Ectodermal cell (in vitro differentiated cells): Measurements from ENCODE around the gene STAC2.
"Not testable (repeated sequence)": the region's sequence is repeated elsewhere in the genome, so short reads cannot be mapped to it uniquely, and the experiment has no call there.

Experiments
- H3K27ac ChIP-seq: 2 replicates; pipeline ENCODE4 v1.7.0; 2013; ENCODE audit warnings: mild to moderate bottlenecking, low read depth, low read length; ENCODE audit not compliant: insufficient read depth, poor library complexity, severe bottlenecking
- H3K27me3 ChIP-seq: 2 replicates; pipeline ENCODE4 v1.7.0; 2013; ENCODE audit warnings: mild to moderate bottlenecking, low read length; ENCODE audit not compliant: insufficient read depth, control insufficient read depth, poor library complexity, severe bottlenecking
- H3K36me3 ChIP-seq: one replicate; pipeline ENCODE4 v1.7.0; 2013; ENCODE audit warnings: low read length; ENCODE audit not compliant: control insufficient read depth, insufficient read depth
- H3K4me1 ChIP-seq: one replicate; pipeline ENCODE4 v1.7.0; 2013; ENCODE audit warnings: low read length; ENCODE audit not compliant: control insufficient read depth, insufficient read depth
- H3K4me3 ChIP-seq: 2 replicates; pipeline ENCODE4 v1.7.0; 2013; ENCODE audit warnings: low read depth, low read length, control low read depth; ENCODE audit not compliant: insufficient read depth
- H3K9me3 ChIP-seq: 2 replicates; pipeline ENCODE4 v1.7.0; 2013; ENCODE audit warnings: mild to moderate bottlenecking, low read length, moderate library complexity; ENCODE audit not compliant: control insufficient read depth
- WGBS, 2 experiments: methylation state at CpG; one replicate each; pipeline ENCODE4 v1.1.7; 2013; ENCODE audit warnings: missing lambda C conversion rate in 2 of 2; 5-methylcytosine and 5-hydroxymethylcytosine counted together

Gene STAC2

DNA sequence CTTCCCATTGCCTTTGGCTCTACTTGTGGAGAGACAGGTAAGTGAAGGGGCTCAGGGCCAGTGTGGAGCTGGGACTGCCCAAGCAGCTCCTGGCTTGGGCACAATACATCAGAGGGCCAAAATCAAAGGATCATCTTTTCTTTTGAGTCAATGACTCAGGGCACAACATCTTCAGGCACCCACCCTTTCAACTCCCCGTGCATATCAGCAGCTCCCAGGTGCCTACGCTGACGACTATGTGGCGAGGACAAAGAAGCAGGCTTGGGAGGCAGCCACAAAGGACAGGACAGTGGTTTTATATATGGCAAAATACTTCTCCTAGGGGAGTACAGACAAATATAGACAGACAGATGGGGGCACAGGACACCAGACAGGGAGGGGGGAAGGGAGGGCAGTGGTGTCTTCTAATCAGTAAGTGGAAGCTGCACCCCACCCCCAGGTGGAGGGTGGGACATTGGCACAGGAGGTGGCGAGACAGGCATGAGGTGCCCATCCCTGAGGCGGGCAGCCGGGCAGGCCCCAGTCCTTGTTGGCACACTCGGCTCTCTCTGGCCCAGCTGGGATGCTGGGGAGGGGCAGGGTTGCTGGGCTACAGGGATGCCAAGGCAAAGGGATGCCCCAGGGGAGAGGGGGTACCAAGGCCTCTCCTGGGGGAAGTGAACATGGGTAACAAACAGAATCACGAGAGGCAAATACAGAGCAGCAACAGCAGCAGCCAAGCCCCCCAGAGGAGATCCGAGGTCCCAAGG, 52.0 kb downstream of the STAC2 start:
- no peaks in the 10 kb centered on the region for H3K27me3 ChIP-seq
- 81 to 88% methylated on average over 10 of the region's 10 CpGs for WGBS, 2 experiments

DNA sequence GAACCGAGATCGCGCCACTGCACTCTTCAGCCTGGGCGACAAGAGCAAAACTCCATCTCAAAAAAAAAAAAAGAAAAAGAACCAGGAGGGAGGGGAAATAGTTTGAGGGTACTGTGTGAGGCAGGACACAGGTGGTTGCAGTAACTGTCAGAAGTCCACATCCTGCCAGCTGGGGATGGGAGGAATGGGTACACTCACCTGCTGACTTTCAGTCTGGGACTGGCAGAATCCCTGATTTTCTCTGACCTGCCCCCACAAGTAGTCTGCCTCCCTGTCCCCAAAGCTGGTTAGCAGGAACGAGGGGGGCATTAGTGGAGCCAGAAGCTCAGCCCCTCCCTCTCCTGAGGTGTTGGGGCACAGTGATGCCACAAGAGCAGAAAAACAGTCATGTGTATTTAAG, 52.7 kb downstream of the STAC2 start:
- Histone ChIP-seq H3K9me3 (no peaks in the 10 kb centered on the region), H3K27me3 (no peaks in the 10 kb centered on the region), H3K27ac (no peak overlapping the region), H3K4me3 (no peak overlapping the region), H3K4me1 (peaks cover 3% of the 10 kb centered on the region), H3K36me3 (peaks cover 2% of the 10 kb centered on the region)
- WGBS, 2 experiments: 89 to 90% methylated on average over 5 of the region's 5 CpGs

More for the DNA sequence above, 52.0 kb downstream of the STAC2 start:
- no peaks in the 10 kb centered on the region for H3K9me3 ChIP-seq
- H3K27ac ChIP-seq: no peak overlapping the region
- peaks cover 3% of the 10 kb centered on the region for H3K36me3 ChIP-seq
- no peak overlapping the region for H3K4me3 ChIP-seq
- H3K4me1 ChIP-seq: peaks cover 3% of the 10 kb centered on the region

GRCh38 chr17:39171933-39172332, 53.8 kb downstream of the STAC2 start:
- H3K27ac ChIP-seq: no peak overlapping the region
- H3K9me3 ChIP-seq: no peaks in the 10 kb centered on the region
- H3K4me3 ChIP-seq: no peak overlapping the region
- 90 to 92% methylated on average over 5 of the region's 5 CpGs for WGBS, 2 experiments
- H3K27me3 ChIP-seq: peaks cover 5% of the 10 kb centered on the region
- H3K4me1 ChIP-seq: peaks cover 5% of the 10 kb centered on the region
- no peaks in the 10 kb centered on the region for H3K36me3 ChIP-seq

DNA sequence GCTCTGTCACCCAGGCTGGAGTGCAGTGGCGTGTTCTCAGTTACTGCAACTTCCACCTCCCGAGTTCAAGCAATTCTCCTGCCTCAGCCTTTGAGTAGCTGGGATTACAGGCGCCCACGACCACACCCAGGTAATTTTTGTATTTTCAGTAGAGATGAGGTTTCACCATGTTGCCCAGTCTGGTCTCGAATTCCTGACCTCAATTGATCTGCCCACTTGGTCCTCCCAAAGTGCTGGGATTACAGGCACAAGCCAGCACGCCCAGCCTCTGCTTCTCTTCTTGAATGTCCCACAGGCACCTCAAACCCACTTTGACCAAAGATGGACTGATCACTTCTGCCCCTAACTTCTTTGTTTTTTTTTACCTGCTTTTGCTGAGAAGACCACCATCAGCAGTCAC, 55.2 kb downstream of the STAC2 start:
- Histone ChIP-seq H3K9me3 (no peaks in the 10 kb centered on the region), H3K4me3 (no peak overlapping the region), H3K36me3 (no peaks in the 10 kb centered on the region), H3K4me1 (peaks cover 5% of the 10 kb centered on the region), H3K27me3 (peaks cover 18% of the 10 kb centered on the region), H3K27ac (no peak overlapping the region)
- WGBS, 2 experiments: 88 to 91% methylated on average over 6 of the region's 6 CpGs

DNA sequence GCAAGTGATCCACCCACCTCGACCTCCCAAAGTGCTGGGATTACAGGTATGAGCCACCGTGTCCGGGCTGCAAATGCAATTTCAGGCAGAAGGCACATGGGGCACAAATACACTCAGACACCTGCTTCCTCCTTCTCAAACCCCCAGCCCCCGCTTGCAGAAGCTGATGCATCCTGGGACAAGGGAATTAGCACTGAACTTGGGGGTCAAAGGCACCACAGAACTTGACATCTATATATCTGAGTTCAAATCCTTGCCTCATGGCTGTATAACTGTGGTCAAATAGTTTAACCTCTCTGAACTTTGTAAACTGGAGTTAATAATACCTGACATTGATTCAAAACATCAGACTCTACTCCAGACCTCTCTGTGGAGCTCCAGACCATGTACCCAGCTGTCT, 55.6 kb downstream of the STAC2 start:
- H3K36me3 ChIP-seq: no peaks in the 10 kb centered on the region
- peaks cover 23% of the 10 kb centered on the region for H3K27me3 ChIP-seq
- H3K4me1 ChIP-seq: peaks cover 5% of the 10 kb centered on the region
- WGBS, 2 experiments: 88 to 91% methylated on average over 4 of the region's 4 CpGs
- no peak overlapping the region for H3K27ac ChIP-seq
- H3K4me3 ChIP-seq: no peak overlapping the region
- no peaks in the 10 kb centered on the region for H3K9me3 ChIP-seq

GRCh38 chr17:39169518-39169917, 56.2 kb downstream of the STAC2 start:
- no peaks in the 10 kb centered on the region for H3K9me3 ChIP-seq

GRCh38 chr17:39169101-39169500, 56.6 kb downstream of the STAC2 start:
- no peaks in the 10 kb centered on the region for H3K36me3 ChIP-seq
- WGBS, 2 experiments: 93 to 97% methylated on average over 14 of the region's 14 CpGs
- peaks cover 26% of the 10 kb centered on the region for H3K27me3 ChIP-seq
- no peaks in the 10 kb centered on the region for H3K9me3 ChIP-seq
- peaks cover 3% of the 10 kb centered on the region for H3K4me1 ChIP-seq
- no peak overlapping the region for H3K27ac ChIP-seq
- no peak overlapping the region for H3K4me3 ChIP-seq

More at GRCh38 chr17:39169518-39169917, 56.2 kb downstream of the STAC2 start:
- WGBS, 2 experiments: 84 to 93% methylated on average over 3 of the region's 3 CpGs
- Histone ChIP-seq H3K4me3 (no peak overlapping the region), H3K36me3 (no peaks in the 10 kb centered on the region), H3K4me1 (peaks cover 5% of the 10 kb centered on the region), H3K27ac (no peak overlapping the region), H3K27me3 (peaks cover 26% of the 10 kb centered on the region)

DNA sequence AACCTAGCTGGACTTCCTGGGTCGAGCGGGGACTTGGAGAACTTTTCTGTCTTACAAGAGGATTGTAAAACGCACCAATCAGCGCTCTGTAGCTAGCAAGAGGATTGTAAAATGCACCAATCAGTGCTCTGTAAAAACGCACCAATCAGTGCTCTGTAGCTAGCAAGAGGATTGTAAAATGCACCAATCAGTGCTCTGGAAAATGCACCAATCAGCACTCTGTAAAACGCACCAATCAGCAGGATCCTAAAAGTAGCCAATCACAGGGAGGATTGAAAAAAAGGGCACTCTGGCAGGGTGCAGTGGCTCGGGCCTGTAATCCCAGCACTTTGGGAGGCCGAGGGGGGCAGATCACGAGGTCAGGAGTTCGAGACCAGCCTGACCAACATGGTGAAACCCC, 57.2 kb downstream of the STAC2 start:
- H3K27ac ChIP-seq, H3K36me3 ChIP-seq, H3K9me3 ChIP-seq, H3K4me3 ChIP-seq, H3K4me1 ChIP-seq: not testable (repeated sequence)
- WGBS, 2 experiments: 94 to 95% methylated on average over 10 of the region's 10 CpGs
- peaks cover 26% of the 10 kb centered on the region for H3K27me3 ChIP-seq

DNA sequence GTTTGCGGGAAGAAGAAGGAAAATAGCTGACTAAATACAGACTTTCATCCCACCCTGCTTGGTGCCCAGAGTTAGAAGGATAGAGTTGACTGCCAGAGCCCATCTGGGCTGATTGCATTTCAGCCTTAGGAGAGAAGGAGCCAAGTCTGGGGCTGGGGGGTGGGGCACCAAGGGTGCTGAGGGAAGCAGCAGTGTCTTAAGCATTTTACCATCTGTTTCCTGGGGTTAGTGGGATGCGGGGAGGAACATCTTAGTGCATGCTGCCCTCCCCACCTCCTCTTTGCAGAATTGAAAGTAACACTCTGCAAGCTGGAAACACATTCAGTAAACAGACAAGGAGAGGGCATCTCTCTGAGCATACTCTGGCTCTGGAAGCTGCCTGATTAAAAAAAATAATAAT, 58.3 kb downstream of the STAC2 start:
- WGBS, 2 experiments: 68 to 77% methylated on average over 2 of the region's 2 CpGs

DNA sequence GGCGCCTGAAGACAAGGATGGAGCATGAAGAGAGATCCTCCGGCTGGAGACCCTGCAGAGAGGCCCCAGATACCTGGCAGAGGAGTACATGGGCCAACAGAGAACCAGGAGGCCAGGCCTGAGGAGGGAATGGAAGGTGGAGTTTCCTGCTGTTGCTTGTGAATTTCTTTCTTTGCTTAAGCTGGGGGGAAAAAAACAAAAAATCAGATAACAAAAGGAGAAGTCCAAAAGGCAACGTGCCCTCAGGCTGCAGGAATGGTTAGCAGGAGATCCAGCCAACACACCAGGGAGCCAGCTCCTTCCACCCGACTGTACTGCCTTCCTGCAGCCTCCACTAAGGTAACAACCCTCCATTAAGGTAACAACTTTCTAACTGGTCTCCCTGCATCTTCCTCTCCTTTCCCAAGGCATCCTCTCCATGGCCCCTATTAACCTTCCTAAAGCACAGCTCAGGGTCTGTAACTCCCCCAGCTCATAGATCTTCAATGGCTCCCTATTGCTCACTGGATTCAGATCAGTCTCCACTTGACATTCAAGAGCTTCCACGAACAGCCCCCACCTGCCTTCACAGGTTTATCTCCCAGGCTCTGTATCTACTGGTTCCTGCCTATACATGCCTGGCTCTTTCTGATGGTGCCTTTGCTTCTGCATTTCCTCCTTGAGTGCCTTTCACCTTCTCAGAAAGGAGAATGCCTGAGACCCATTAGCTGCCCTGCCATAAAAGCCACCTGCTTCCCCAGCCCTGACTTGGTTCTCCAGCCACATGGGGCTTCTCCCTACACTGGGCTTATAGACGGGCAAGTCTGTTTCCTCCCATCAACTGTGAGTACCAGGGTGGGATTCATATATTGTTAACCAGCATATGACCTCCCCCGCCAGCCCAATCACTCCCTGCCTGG, 59.1 kb downstream of the STAC2 start:
- 65 to 70% methylated on average over 7 of the region's 7 CpGs for WGBS, 2 experiments
- peaks cover 26% of the 10 kb centered on the region for H3K27me3 ChIP-seq
- H3K36me3 ChIP-seq: no peaks in the 10 kb centered on the region
- no peaks in the 10 kb centered on the region for H3K9me3 ChIP-seq
- no peak overlapping the region for H3K4me3 ChIP-seq
- H3K27ac ChIP-seq: no peak overlapping the region
- peaks cover 3% of the 10 kb centered on the region for H3K4me1 ChIP-seq

More for the DNA sequence above, 58.3 kb downstream of the STAC2 start:
- no peaks in the 10 kb centered on the region for H3K9me3 ChIP-seq
- no peak overlapping the region for H3K27ac ChIP-seq
- H3K4me3 ChIP-seq: no peak overlapping the region
- peaks cover 26% of the 10 kb centered on the region for H3K27me3 ChIP-seq
- H3K4me1 ChIP-seq: peaks cover 3% of the 10 kb centered on the region
- H3K36me3 ChIP-seq: no peaks in the 10 kb centered on the region
